GM12878 (cell line): Measurements from ENCODE around the gene RHOF. TPM values are rescaled to one million over a fixed set of nuclear protein-coding genes. Genes with fewer than 3 reads are reported as not detected.
"Not testable (repeated sequence)": the region's sequence is repeated elsewhere in the genome, so short reads cannot be mapped to it uniquely, and the experiment has no call there.

Experiments used
- ATAC-seq: fragments of 200-7000 bp; cut with Tn5 transposase; 3 replicates; pipeline ENCODE4 v1.9.1; 2020; ENCODE audit warnings: mild to moderate bottlenecking, moderate library complexity
- BruUV-seq: library from RNA; stranded (reverse); fragments of 400-500 nt; replicated peaks from 2 replicates; lab custom pipeline; 2021; lab: Mats Ljungman, UMichigan
- CTCF ChIA-PET: fragments of 300-600 bp; sonication (Branson Sonifier 250); formaldehyde crosslinking; extraction: SDS; loops from one replicate; lab custom pipeline; 2021; ENCODE audit warnings: inconsistent platforms; lab: Yijun Ruan, JAX
- POLR2A ChIA-PET: fragments of 350-600 bp; formaldehyde crosslinking; extraction: SDS; loops from one replicate; lab custom pipeline; 2021; ENCODE audit warnings: inconsistent platforms; lab: Charles Lee
- RAD21 ChIA-PET: fragments of 300-600 bp; sonication (Branson Sonifier 250); formaldehyde crosslinking; loops from one replicate; lab custom pipeline; 2023; ENCODE audit warnings: antibody characterized with exemption; ENCODE audit not compliant: unreplicated experiment; lab: Charles Lee
- SMC1A ChIA-PET: fragments of 300-600 bp; sonication (Branson Sonifier 250); formaldehyde crosslinking; loops from one replicate; lab custom pipeline; 2023; ENCODE audit not compliant: unreplicated experiment, uncharacterized antibody; lab: Charles Lee
- DNase-seq: peaks from one replicate; pipeline ENCODE4 v3.0.0-alpha.2; 2011; ENCODE audit warnings: low read depth, low spot score
- FAIRE-seq: peaks from 3 replicates; lab custom pipeline; 2011; peaks lifted over from hg19 to GRCh38; lab: Jason Lieb, UNC
- H2AFZ ChIP-seq: 2 replicates; pipeline ENCODE4 v1.6.0; 2011; ENCODE audit warnings: low read depth, low read length, control low read depth; ENCODE audit not compliant: control insufficient read depth
- H3K27ac ChIP-seq: 2 replicates; pipeline ENCODE4 v1.5.1; 2011; ENCODE audit warnings: control low read depth; ENCODE audit not compliant: control insufficient read depth, insufficient read depth
- H3K27me3 ChIP-seq, 2 experiments: replicated peaks in 1 of 2; 2 replicates each; pipeline versions ENCODE4 v1.6.0 to v1.6.1; 2011; ENCODE audit warnings: low read length in 1 of 2; ENCODE audit not compliant: control insufficient read depth in 2 of 2, insufficient read depth in 2 of 2
- H3K36me3 ChIP-seq, 2 experiments: 2 replicates each; pipeline ENCODE4 v1.5.1; 2011; ENCODE audit warnings: low read length in 1 of 2; ENCODE audit not compliant: control insufficient read depth in 2 of 2, insufficient read depth in 2 of 2
- H3K4me1 ChIP-seq: 2 replicates; pipeline ENCODE4 v1.6.1; 2011; ENCODE audit warnings: mild to moderate bottlenecking, low read length, moderate library complexity, mixed read lengths; ENCODE audit not compliant: control insufficient read depth, insufficient read depth
- H3K4me2 ChIP-seq: 2 replicates; pipeline ENCODE4 v1.6.0; 2011; ENCODE audit warnings: control low read depth; ENCODE audit not compliant: control insufficient read depth, insufficient read depth
- H3K4me3 ChIP-seq: fragments of 200-600 bp; sonication (generic); 2 replicates; pipeline ENCODE4 v1.5.1; 2016
- H3K79me2 ChIP-seq: 2 replicates; pipeline ENCODE4 v1.6.0; 2011; ENCODE audit warnings: low read length; ENCODE audit not compliant: control insufficient read depth, insufficient read depth
- H3K9ac ChIP-seq: 2 replicates; pipeline ENCODE4 v1.8.0; 2011; ENCODE audit warnings: low read length, control low read depth, mixed read lengths; ENCODE audit not compliant: control insufficient read depth, insufficient read depth
- H3K9me3 ChIP-seq: replicated peaks from 3 replicates; pipeline ENCODE4 v1.5.1; 2011; ENCODE audit warnings: mild to moderate bottlenecking, low read length; ENCODE audit not compliant: control insufficient read depth, insufficient read depth
- H4K20me1 ChIP-seq: 2 replicates; pipeline ENCODE4 v1.6.0; 2011; ENCODE audit not compliant: control insufficient read depth, insufficient read depth
- KAT2A ChIP-seq: conservative IDR thresholded peaks from 2 replicates; pipeline ENCODE4 v1.6.1; 2011; ENCODE audit warnings: low read depth, low read length; ENCODE audit not compliant: control insufficient read depth
- NFIC ChIP-seq: IDR thresholded peaks from 2 replicates; pipeline ENCODE4 v1.6.1; 2012; ENCODE audit warnings: low read depth, mild to moderate bottlenecking, inconsistent platforms, low read length, moderate library complexity
- WGBS: methylation state at CpG from one replicate; pipeline ENCODE4 v1.1.6; 2016; ENCODE audit warnings: low lambda C conversion rate; ENCODE audit not compliant: insufficient replicate concordance, insufficient coverage; ENCODE audit errors: missing lambda C conversion rate; 5-methylcytosine and 5-hydroxymethylcytosine counted together
- in situ Hi-C: fragments of 300-500 bp; cut with MboI; formaldehyde crosslinking; loops from 9 replicates; pipeline ENCODE4 v1.14.3; 2018; ENCODE audit warnings: mixed read lengths
- intact Hi-C: fragments of 100-400 bp; cut with micrococcal nuclease; formaldehyde crosslinking; loops from one replicate; pipeline ENCODE4 v1.14.2; 2022; ENCODE audit not compliant: unreplicated experiment
- polyA plus RNA-seq, 11 experiments: library from polyadenylated mRNA; depleted of rRNA in 4 of 11; unstranded in 6 of 11; stranded (reverse) in 5 of 11; fragments of >200 nt; fragmentation: Nextera tagmentation in 4 of 11; fragmentation: Illumina TruSeq in 1 of 11; extraction: Ambion mirVana in 4 of 11; extraction: Trizol in 1 of 11; gene quantifications; 1 replicate in 1 of 11; 2 replicates in 10 of 11; pipeline versions ENCODE4 v1.2.1 to v1.2.3, GENCODE V29; 2011 to 2016; ENCODE audit warnings: inconsistent platforms in 2 of 11, missing spikeins in 2 of 11, low read depth in 1 of 11
- total RNA-seq, 4 experiments: library from RNA; depleted of rRNA in 3 of 4; stranded (reverse); fragments of >200 nt in 3 of 4; fragmentation: Illumina TruSeq in 1 of 4; extraction: Trizol in 1 of 4; gene quantifications; 2 replicates each; pipeline versions ENCODE4 v1.2.1 to v1.2.3, GENCODE V29; 2013 to 2021
- TF ChIP-seq, protein P1 (sequence below): fragments of 450-650 bp; conservative IDR thresholded peaks from 2 replicates; pipeline ENCODE4 v1.6.1; 2017; ENCODE audit warnings: mild to moderate bottlenecking, moderate library complexity
- TF ChIP-seq, protein P2 (sequence below): IDR thresholded peaks from 2 replicates; pipeline ENCODE4 v1.6.1; 2012; ENCODE audit warnings: low read depth, low read length, improper control_type of control experiment

The RHOF gene
- total and polyA plus RNA-seq, 10 of the 15 experiments (the other 5 are each of a cell fraction or from before 2014, with no cell fraction given), result 6.1 to 78.7 (median 39.7) TPM

DNA sequence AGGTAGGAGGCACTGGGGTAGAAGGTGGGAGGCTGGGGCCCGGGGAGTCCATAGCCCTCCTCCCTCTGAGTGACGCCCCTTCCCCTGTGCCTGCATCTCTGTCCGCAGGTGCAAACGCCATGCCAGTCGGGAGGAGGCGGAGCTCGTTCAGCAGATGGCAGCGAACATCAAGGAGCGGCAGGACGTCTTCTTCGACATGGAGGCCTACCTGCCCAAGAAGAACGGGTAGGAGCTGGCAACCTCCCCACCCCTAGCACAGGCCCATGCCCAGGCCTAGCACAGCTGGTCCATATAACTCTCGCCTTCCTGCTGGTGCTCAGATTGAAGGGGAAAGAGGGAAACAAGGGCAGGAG lies 45.3 kb downstream of the RHOF start (continued):
- TF ChIP-seq, protein P1, sequence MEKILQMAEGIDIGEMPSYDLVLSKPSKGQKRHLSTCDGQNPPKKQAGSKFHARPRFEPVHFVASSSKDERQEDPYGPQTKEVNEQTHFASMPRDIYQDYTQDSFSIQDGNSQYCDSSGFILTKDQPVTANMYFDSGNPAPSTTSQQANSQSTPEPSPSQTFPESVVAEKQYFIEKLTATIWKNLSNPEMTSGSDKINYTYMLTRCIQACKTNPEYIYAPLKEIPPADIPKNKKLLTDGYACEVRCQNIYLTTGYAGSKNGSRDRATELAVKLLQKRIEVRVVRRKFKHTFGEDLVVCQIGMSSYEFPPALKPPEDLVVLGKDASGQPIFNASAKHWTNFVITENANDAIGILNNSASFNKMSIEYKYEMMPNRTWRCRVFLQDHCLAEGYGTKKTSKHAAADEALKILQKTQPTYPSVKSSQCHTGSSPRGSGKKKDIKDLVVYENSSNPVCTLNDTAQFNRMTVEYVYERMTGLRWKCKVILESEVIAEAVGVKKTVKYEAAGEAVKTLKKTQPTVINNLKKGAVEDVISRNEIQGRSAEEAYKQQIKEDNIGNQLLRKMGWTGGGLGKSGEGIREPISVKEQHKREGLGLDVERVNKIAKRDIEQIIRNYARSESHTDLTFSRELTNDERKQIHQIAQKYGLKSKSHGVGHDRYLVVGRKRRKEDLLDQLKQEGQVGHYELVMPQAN, result no peak
- TF ChIP-seq, protein P2, sequence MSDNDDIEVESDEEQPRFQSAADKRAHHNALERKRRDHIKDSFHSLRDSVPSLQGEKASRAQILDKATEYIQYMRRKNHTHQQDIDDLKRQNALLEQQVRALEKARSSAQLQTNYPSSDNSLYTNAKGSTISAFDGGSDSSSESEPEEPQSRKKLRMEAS, result no peak
- no peak for TF ChIP-seq KAT2A
- no peak for TF ChIP-seq NFIC

DNA sequence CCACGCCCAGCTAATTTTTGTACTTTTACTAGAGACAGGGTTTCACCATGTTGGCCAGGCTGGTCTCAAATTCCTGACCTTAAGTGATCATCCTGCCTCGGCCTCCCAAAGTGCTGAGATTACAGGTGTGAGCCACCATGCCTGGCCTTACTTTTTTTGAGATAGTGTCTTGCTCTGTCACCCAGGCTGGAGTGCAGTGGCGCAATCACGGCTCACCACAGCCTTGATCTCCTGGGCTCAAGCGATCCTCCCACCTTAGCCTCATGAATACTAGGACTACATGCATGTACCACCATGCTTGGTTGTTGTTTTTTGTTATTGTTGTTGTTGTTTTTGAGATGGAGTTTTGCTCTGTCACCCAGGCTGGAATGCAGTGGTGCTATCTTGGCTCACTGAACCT lies 47.9 kb downstream of the RHOF start:
- intact Hi-C loops, H4K20me1 ChIP-seq, H3K79me2 ChIP-seq, ATAC-seq, H3K4me1 ChIP-seq, SMC1A ChIA-PET, in situ Hi-C loops, H3K9me3 ChIP-seq, FAIRE-seq, BruUV-seq, H2AFZ ChIP-seq, H3K36me3 ChIP-seq, H3K4me2 ChIP-seq, H3K4me3 ChIP-seq, H3K27me3 ChIP-seq, H3K27ac ChIP-seq, H3K9ac ChIP-seq, RAD21 ChIA-PET, DNase-seq, CTCF ChIA-PET, POLR2A ChIA-PET: not testable (repeated sequence)
- WGBS, result 95% methylated on average over 5 of the region's 5 CpGs
